Mesothelial cell of epicardium (in vitro differentiated cells): ENCODE results near the gene SMG6. TPM values are rescaled to one million over a fixed set of nuclear protein-coding genes. Genes with fewer than 3 reads are reported as not detected.
"Not testable (repeated sequence)": the region's sequence is repeated elsewhere in the genome, so short reads cannot be mapped to it uniquely, and the experiment has no call there.

Experiments
- DNase-seq, 2 experiments: peaks; one replicate each; pipeline ENCODE4 v3.0.0; 2021; ENCODE audit warnings: low spot score in 2 of 2; ENCODE audit not compliant: unreplicated experiment in 2 of 2
- H3K27ac Mint-ChIP-seq: 2 replicates; pipeline ENCODE4 v1.8.0; 2021; ENCODE audit warnings: mixed read lengths
- H3K27me3 Mint-ChIP-seq: 2 replicates; pipeline ENCODE4 v1.8.0; 2021; ENCODE audit warnings: low read depth, mixed read lengths
- H3K36me3 Mint-ChIP-seq: 2 replicates; pipeline ENCODE4 v1.8.0; 2021; ENCODE audit warnings: mixed read lengths
- H3K4me1 Mint-ChIP-seq: 2 replicates; pipeline ENCODE4 v1.8.0; 2021; ENCODE audit warnings: mixed read lengths
- H3K4me3 Mint-ChIP-seq: 2 replicates; pipeline ENCODE4 v1.8.0; 2021; ENCODE audit warnings: mild to moderate bottlenecking, moderate library complexity, mixed read lengths
- H3K9me3 Mint-ChIP-seq: 2 replicates; pipeline ENCODE4 v1.8.0; 2021; ENCODE audit warnings: mixed read lengths
- total RNA-seq: library from RNA; stranded (reverse); gene quantifications from 3 replicates; pipeline ENCODE4 v1.2.1, GENCODE V29; 2021
- TF ChIP-seq, protein P1 (sequence below): fragments of 200-600 bp; sonication (generic); IDR thresholded peaks from one replicate; pipeline ENCODE4 v1.5.0; 2021; ENCODE audit warnings: antibody characterized with exemption; ENCODE audit not compliant: unreplicated experiment

Gene SMG6
- total RNA-seq, 1 donor from 2014 or later = 58.3 TPM

DNA sequence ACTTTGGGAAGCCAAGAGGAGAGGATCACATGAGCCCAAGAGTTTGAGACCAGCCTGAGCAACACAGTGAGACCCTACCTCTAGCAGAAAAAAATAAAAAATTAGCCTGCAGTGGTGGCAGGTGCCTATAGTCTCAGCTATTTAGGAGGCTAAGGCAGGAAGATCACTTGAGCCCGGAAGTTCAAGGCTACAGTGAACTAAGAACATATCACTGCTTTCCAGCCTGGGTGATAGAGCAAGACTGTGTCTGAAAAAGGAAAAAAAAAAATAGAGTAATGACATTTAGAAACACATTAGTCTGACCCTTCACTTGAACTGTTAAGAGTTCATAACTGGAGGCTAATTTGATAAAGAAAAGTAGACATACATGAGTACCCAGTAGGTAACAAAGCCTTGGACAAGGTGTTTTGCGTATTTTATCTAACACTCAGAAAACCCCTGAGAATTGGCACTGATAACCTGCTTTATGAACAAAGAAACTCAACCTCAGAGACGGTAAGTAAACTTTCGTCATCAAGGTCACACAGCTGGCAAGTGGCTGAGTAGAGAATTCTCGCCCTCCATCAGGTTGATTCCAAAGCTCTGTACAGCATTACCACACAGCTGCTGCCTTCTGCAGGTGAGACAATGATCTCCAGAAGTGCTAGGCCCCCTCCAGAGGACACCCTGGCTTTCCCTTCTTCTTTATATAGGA is 101.1 kb downstream of the SMG6 start:
- H3K27me3 Mint-ChIP-seq = no peaks in the 10 kb centered on the region
- peak overlapping the region; percentile 73 for H3K27ac Mint-ChIP-seq
- TF ChIP-seq, protein P1, sequence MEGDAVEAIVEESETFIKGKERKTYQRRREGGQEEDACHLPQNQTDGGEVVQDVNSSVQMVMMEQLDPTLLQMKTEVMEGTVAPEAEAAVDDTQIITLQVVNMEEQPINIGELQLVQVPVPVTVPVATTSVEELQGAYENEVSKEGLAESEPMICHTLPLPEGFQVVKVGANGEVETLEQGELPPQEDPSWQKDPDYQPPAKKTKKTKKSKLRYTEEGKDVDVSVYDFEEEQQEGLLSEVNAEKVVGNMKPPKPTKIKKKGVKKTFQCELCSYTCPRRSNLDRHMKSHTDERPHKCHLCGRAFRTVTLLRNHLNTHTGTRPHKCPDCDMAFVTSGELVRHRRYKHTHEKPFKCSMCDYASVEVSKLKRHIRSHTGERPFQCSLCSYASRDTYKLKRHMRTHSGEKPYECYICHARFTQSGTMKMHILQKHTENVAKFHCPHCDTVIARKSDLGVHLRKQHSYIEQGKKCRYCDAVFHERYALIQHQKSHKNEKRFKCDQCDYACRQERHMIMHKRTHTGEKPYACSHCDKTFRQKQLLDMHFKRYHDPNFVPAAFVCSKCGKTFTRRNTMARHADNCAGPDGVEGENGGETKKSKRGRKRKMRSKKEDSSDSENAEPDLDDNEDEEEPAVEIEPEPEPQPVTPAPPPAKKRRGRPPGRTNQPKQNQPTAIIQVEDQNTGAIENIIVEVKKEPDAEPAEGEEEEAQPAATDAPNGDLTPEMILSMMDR = no peak
- DNase-seq = no peak
- peaks cover 13% of the 10 kb centered on the region for H3K36me3 Mint-ChIP-seq
- peaks cover 25% of the 10 kb centered on the region for H3K4me1 Mint-ChIP-seq
- H3K4me3 Mint-ChIP-seq = no peak overlapping the region
- H3K9me3 Mint-ChIP-seq = no peaks in the 10 kb centered on the region

DNA sequence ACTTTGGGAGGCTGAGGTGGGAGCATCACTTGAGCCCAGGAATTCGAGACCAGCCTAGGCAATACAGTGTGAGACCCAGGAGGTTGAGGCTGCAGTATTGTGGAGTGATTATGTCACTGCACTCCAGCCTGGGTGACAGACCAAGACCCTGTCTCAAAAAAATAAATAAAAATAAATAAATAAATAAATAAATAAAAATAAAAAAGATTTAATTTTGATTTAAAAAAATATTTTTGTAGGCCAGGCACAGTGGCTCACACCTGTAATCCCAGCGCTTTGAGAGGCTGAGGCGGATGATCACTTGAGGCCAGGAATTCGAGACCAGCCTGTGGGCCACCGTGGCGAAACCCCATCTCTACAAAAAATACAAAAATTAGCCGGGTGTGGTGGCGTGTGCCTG is 104.2 kb downstream of the SMG6 start:
- Mint-ChIP-seq H3K27ac (peak overlapping the region; percentile 76), H3K4me1 (peaks cover 46% of the 10 kb centered on the region), H3K36me3 (peaks cover 16% of the 10 kb centered on the region)
- not testable (repeated sequence) for H3K4me3 Mint-ChIP-seq, H3K9me3 Mint-ChIP-seq, DNase-seq, H3K27me3 Mint-ChIP-seq

DNA sequence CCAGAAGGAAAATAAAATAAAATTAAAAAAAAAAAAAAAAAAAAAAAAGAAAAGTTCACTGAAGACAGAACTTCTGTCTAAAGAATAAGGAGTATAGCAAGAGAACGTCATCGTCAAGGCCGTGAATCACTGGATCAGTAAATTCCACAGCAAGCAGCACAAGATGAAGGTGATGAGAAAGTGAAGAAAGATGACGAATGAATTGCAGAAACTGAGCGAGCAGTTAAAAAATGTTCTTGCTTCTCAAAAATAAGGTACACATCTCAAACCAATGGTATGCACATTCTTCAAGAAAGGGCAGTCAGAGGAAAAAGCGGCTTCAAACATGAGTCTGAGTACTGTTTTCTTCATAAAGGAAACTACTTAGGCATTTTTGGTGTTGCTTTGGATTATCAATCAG is 104.7 kb downstream of the SMG6 start:
- peaks cover 50% of the 10 kb centered on the region for H3K4me1 Mint-ChIP-seq
- DNase-seq = no peak
- no peaks in the 10 kb centered on the region for H3K27me3 Mint-ChIP-seq
- H3K27ac Mint-ChIP-seq = peak overlapping the region; percentile 76
- H3K36me3 Mint-ChIP-seq = peaks cover 17% of the 10 kb centered on the region
- no peaks in the 10 kb centered on the region for H3K9me3 Mint-ChIP-seq
- TF ChIP-seq, protein P1 = no peak
- no peak overlapping the region for H3K4me3 Mint-ChIP-seq

DNA sequence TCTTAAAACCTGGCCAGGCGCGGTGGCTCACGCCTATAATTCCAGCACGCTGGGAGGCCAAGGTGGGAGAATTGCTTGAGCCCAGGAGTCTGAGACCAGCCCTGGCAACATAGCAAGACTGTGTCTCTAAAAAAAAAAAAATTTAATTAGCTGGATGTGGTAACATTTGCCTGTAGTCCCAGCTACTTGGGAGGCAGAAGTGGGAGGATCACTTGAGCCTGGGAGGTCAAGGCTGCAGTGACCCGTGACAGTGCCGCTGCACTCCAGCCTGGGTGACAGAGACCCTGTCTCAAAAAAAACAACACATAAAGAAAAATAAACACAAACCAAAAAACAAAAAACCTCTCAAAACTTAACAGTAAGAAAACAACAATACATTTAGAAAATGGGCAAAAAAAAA is 106.3 kb downstream of the SMG6 start:
- Mint-ChIP-seq H3K36me3 (peaks cover 28% of the 10 kb centered on the region), H3K27ac (peak overlapping the region; percentile 80), H3K9me3 (no peaks in the 10 kb centered on the region), H3K27me3 (no peaks in the 10 kb centered on the region), H3K4me1 (peaks cover 49% of the 10 kb centered on the region), H3K4me3 (no peak overlapping the region)
- TF ChIP-seq, protein P1 = no peak
- no peak for DNase-seq

DNA sequence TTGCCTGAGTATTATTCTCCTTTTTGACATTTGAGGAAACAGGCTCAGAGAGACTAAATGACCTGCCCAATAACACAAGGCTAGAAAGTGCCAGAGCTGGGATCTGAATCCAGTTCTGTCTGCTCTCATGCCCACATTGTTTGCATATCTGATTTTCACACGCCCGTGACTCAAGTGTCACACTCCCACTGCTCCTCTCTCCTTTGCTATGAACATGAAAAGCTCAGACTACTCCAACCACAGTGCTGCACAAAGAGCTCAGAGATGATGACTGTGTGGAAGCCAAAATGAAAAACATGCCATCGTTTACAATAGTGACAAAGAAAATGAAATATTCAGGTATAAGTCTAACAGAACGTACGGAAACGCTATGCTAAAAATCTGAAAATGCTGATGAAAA is 107.9 kb downstream of the SMG6 start:
- Mint-ChIP-seq H3K27ac (peak overlapping the region; percentile 66), H3K27me3 (no peaks in the 10 kb centered on the region)

DNA sequence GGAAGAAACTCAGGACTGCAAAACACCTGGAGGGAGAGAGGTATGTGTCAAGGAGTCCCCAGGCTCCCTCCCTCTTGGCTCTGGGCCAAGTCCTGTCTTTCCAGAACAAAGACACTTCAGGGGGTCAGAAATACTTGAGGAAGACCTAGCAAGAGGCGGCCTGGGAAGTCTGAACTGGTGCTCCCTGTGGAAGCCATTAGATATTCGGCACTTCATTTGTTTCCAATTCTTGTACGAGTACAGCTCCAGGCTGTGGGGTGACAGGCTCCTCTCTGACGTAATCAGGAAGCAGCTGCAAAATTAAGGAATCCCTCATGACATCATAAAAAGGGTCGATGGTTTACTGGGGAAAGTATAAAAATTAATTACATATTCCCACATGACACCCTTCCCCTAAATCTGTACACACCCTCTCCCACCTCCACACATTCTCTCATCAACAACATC is 108.7 kb downstream of the SMG6 start:
- Mint-ChIP-seq H3K27me3 (no peaks in the 10 kb centered on the region), H3K27ac (peak overlapping the region; percentile 95), H3K4me1 (peaks cover 63% of the 10 kb centered on the region), H3K4me3 (no peak overlapping the region), H3K9me3 (no peaks in the 10 kb centered on the region), H3K36me3 (peaks cover 32% of the 10 kb centered on the region)
- peak in 1 of 2 experiments; percentile 52 for DNase-seq
- TF ChIP-seq, protein P1 = no peak

More for the DNA sequence above, 107.9 kb downstream of the SMG6 start:
- Mint-ChIP-seq H3K36me3 (peaks cover 32% of the 10 kb centered on the region), H3K4me1 (peaks cover 57% of the 10 kb centered on the region), H3K9me3 (no peaks in the 10 kb centered on the region), H3K4me3 (no peak overlapping the region)
- TF ChIP-seq, protein P1 = no peak
- no peak for DNase-seq
